ENCODE data around the gene OPTC.

Gene OPTC

DNA sequence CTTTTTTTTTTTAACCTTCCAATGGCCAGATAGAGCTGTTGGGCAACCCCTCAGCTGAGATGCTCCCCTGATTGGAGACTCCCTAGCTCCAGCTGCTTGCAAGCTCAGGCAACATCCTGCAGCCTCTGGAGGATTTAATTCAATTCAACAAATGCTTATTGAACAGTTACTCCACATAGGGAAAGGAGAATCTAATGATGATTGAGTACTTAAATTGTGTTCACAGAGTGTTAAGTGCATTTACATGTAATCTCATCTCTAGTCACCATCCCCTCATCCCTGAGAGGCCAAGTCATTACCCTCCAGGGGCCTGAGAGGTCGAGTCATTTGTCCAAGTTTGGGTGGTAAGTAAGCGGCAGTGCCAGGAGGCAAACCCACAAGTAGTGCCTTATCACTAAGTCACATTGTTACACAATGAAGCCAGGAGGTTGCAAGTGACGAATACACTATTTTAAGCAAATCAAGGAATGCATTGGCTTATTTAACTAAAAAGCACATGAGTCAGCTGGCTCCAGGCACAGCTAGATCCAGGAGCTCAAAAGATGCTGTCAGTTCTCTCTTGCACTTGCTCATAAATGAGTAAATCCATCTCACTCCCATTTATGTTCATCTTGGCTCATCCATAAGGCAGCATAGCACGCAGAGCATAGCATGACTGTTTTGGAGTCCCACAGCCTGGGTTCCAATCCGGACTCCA lies 64.3 kb downstream of the OPTC start:
- peak; percentile 83 for DNase-seq (ENCODE audit: low spot score)
